Stimulated activated CD4-positive, alpha-beta T cell treated with anti-CD3 and anti-CD28 coated beads, Interleukin-2, amount 100 ng/mL, for 24 hours (primary cell): ENCODE measurements around the gene MYL12A.

Experiments used
- DNase-seq, 2 donors: peaks; one replicate each; pipeline ENCODE4 v3.0.0-alpha.2; 2020

Gene MYL12A

GRCh38 chr18:3284501-3284900 is 36.9 kb downstream of the MYL12A start:
- no peak for DNase-seq

- DNase-seq: no peak
Observed at GRCh38 chr18:3286159-3286558, 38.6 kb downstream of the MYL12A start.

GRCh38 chr18:3293196-3293951 is 45.8 kb downstream of the MYL12A start:
- no peak for DNase-seq

GRCh38 chr18:3294435-3295080 is 47.0 kb downstream of the MYL12A start:
- no peak for DNase-seq

GRCh38 chr18:3297025-3297984 is 49.7 kb downstream of the MYL12A start:
- peak; percentile 94 to 95 for DNase-seq

GRCh38 chr18:3304832-3305231 is 57.2 kb downstream of the MYL12A start:
- no peak for DNase-seq

GRCh38 chr18:3305354-3305762 is 57.8 kb downstream of the MYL12A start:
- peak; percentile 34 to 51 for DNase-seq
